Common myeloid progenitor, CD34-positive (primary cell): ENCODE results near the gene ENTPD8.

Source experiments
- CTCF ChIA-PET: fragments of 350-600 bp; sonication (Branson Sonifier 250); formaldehyde crosslinking; loops from one replicate; lab custom pipeline; 2021; ENCODE audit warnings: antibody characterized with exemption; lab: Charles Lee
- POLR2A ChIA-PET: fragments of 350-600 bp; sonication (Branson Sonifier 250); formaldehyde crosslinking; loops from one replicate; lab custom pipeline; 2021; ENCODE audit warnings: antibody characterized with exemption; lab: Charles Lee
- DNase-seq, 3 donors: peaks; one replicate each; pipeline versions ENCODE4 v3.0.0 to v3.0.0-alpha.2; 2013
- H3K27ac ChIP-seq, 2 experiments: 1 replicate in 1 of 2; 2 replicates in 1 of 2; pipeline ENCODE4 v1.7.0; 2013; ENCODE audit warnings: inconsistent platforms in 2 of 2, low read length in 2 of 2, mild to moderate bottlenecking in 2 of 2, low read depth in 1 of 2, moderate library complexity in 1 of 2; ENCODE audit not compliant: severe bottlenecking in 2 of 2, insufficient read depth in 1 of 2, poor library complexity in 1 of 2
- H3K27me3 ChIP-seq, 5 experiments: replicated peaks in 2 of 5; 1 replicate in 3 of 5; 2 replicates in 2 of 5; pipeline versions ENCODE4 v1.6.1 to v1.7.0; 2013; ENCODE audit warnings: low read length in 4 of 5, mild to moderate bottlenecking in 2 of 5, moderate library complexity in 2 of 5, inconsistent platforms in 1 of 5; ENCODE audit not compliant: insufficient read depth in 5 of 5, control insufficient read depth in 4 of 5
- H3K36me3 ChIP-seq, 4 experiments: 1 replicate in 2 of 4; 2 replicates in 2 of 4; pipeline versions ENCODE4 v1.6.1 to v1.7.0; 2013; ENCODE audit warnings: low read length in 3 of 4, control low read depth in 1 of 4, mild to moderate bottlenecking in 1 of 4; ENCODE audit not compliant: control insufficient read depth in 4 of 4, insufficient read depth in 4 of 4
- H3K4me1 ChIP-seq, 4 experiments: 1 replicate in 3 of 4; 2 replicates in 1 of 4; pipeline versions ENCODE4 v1.6.1 to v1.7.1; 2013; ENCODE audit warnings: low read length in 3 of 4, mild to moderate bottlenecking in 3 of 4, control low read depth in 1 of 4, inconsistent platforms in 1 of 4, moderate library complexity in 1 of 4; ENCODE audit not compliant: control insufficient read depth in 4 of 4, insufficient read depth in 4 of 4; ENCODE audit errors: control extremely low read depth in 1 of 4
- H3K4me3 ChIP-seq, 7 experiments: 1 replicate in 4 of 7; 2 replicates in 3 of 7; pipeline versions ENCODE4 v1.5.1 to v1.7.0; 2013; ENCODE audit warnings: mild to moderate bottlenecking in 7 of 7, low read length in 6 of 7, moderate library complexity in 6 of 7, inconsistent platforms in 2 of 7, low read depth in 2 of 7, control low read depth in 1 of 7; ENCODE audit not compliant: insufficient read depth in 4 of 7, control insufficient read depth in 1 of 7; ENCODE audit errors: extremely low read depth in 1 of 7
- H3K9me3 ChIP-seq, 5 experiments: 1 replicate in 4 of 5; 2 replicates in 1 of 5; pipeline versions ENCODE4 v1.6.1 to v1.7.1; 2013; ENCODE audit warnings: low read length in 4 of 5, mild to moderate bottlenecking in 2 of 5, inconsistent platforms in 1 of 5, low read depth in 1 of 5, moderate library complexity in 1 of 5; ENCODE audit not compliant: control insufficient read depth in 4 of 5, insufficient read depth in 2 of 5; ENCODE audit errors: control extremely low read depth in 1 of 5
- WGBS: methylation state at CpG from one replicate; pipeline ENCODE4 v1.1.5; 2013; ENCODE audit not compliant: insufficient coverage; 5-methylcytosine and 5-hydroxymethylcytosine counted together

The ENTPD8 gene

DNA sequence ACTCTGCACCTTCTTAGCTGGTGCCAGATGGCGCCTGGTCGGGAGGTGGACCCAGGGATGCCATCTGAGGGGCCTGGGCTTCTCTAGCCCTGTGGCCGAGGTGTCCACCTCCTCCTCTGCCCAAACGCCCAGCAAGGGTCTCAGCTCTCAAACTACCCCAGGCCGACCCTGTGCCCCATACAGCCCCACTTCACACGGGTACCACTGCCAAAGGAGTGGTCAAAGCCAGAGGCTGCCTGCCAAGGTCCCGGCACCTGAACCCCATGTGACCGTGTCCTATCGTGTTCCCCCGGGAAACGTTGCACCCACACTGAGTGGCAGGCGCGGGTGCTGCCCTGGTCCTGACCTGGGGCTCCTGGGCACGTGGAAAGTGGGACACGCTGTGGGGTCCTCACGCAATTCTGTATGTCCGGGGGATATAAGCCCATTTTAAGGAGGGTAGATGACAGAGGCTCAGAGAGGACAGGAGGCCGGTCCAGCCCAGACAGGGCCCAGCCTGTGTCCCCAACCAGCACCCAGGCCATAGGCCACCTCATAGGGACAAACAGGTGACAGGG lies 1.9 kb downstream of the ENTPD8 start:
- no peak overlapping the region for H3K27ac ChIP-seq
- no peaks in the 10 kb centered on the region for H3K36me3 ChIP-seq
- WGBS, result 80% methylated on average over 18 of the region's 18 CpGs
- no peaks in the 10 kb centered on the region for H3K9me3 ChIP-seq
- ChIA-PET POLR2A (no interaction called here), CTCF (no interaction called here)
- peaks cover 0 to 2% (median 0%) of the 10 kb centered on the region in 5 experiments for H3K27me3 ChIP-seq
- no peak overlapping the region for H3K4me3 ChIP-seq
- no peak for DNase-seq
- H3K4me1 ChIP-seq, result peaks cover 0 to 25% (median 14%) of the 10 kb centered on the region in 4 experiments

DNA sequence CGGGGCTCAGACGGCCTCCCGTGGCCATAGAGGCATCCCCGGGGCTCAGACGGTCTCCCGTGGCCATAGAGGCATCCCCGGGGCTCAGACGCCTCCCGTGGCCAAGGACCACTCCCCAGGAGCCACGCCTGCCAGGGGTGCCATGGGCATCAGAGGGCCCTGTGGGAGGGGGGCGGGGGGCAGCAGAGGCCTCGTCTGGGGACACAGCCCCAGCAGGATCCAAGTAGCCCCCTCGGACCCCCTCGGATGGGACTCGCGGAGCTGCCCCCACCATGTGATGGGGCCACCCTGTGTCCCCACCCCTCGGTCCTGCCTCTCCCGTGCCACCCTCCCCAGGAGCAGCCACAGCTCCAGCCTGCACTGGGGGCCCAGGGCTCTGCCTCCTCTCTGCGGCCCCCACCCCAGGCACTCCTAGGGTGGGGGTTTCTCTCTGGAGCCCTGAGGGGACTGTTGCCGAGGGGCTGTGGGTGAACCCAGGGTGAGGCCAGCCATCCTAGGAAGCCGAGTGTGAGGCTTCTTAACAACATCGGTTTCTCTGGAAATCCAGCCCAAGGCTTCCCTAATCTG lies 2.5 kb downstream of the ENTPD8 start:
- DNase-seq, result no peak
- Histone ChIP-seq H3K36me3 (no peaks in the 10 kb centered on the region), H3K4me1 (peaks cover 0 to 31% (median 17%) of the 10 kb centered on the region in 4 experiments), H3K9me3 (no peaks in the 10 kb centered on the region), H3K27me3 (peaks cover 0 to 2% (median 0%) of the 10 kb centered on the region in 5 experiments), H3K4me3 (no peak overlapping the region), H3K27ac (no peak overlapping the region)
- POLR2A ChIA-PET, result no interaction called here
- CTCF ChIA-PET, result no interaction called here
- WGBS, result 90% methylated on average over 17 of the region's 22 CpGs

DNA sequence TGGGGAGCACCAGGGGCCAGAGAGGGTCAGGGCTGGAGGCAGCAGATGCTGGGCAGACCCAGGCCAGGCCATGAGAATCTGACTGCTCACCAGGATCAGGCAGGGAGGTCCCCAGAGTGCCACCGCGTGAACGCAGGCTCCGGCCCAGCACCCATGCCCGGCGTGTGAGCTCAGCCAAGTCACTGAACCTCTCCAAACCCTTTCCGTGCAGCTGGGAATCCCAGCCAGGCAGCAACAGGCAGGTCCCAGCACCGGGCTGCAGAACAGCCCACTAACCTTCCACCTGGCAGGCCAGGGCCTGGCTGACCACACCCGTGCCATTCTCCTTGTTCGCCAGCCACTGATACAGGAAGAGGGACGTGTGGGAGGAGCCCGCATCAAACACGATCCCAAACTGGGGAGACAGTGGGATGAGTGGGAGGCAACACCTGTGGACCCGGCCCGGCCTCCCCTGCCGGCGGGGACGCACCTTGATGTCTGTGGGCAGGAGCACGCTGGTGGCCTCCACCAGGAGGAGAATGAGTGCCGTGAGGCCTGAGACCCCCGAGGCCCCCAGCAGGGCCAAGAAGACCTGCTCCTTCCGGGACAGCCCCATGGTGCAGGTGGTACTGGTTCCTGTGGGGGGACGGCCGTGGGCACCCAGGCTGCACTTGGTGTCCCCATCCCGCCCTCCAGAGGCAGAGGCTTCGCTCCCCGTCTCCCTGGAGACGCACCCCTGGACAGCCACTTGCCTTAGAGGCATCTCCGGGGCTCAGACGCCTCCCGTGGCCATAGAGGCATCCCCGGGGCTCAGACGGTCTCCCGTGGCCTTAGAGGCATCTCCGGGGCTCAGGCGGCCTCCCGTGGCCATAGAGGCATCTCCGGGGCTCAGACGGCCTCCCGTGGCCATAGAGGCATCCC lies 3.2 kb downstream of the ENTPD8 start:
- Histone ChIP-seq H3K27me3 (peaks cover 0 to 2% (median 0%) of the 10 kb centered on the region in 5 experiments), H3K4me1 (peaks cover 0 to 37% (median 20%) of the 10 kb centered on the region in 4 experiments), H3K4me3 (no peak overlapping the region), H3K9me3 (no peaks in the 10 kb centered on the region), H3K27ac (no peak overlapping the region), H3K36me3 (no peaks in the 10 kb centered on the region)
- DNase-seq, result no peak
- POLR2A ChIA-PET, result no interaction called here
- CTCF ChIA-PET, result interaction anchor here (1.1 kb wide), 1 partner anchor 151 kb away, joined by 5 read pairs; no protein-coding TSS in a partner anchor
- 93% methylated on average over 35 of the region's 40 CpGs for WGBS

DNA sequence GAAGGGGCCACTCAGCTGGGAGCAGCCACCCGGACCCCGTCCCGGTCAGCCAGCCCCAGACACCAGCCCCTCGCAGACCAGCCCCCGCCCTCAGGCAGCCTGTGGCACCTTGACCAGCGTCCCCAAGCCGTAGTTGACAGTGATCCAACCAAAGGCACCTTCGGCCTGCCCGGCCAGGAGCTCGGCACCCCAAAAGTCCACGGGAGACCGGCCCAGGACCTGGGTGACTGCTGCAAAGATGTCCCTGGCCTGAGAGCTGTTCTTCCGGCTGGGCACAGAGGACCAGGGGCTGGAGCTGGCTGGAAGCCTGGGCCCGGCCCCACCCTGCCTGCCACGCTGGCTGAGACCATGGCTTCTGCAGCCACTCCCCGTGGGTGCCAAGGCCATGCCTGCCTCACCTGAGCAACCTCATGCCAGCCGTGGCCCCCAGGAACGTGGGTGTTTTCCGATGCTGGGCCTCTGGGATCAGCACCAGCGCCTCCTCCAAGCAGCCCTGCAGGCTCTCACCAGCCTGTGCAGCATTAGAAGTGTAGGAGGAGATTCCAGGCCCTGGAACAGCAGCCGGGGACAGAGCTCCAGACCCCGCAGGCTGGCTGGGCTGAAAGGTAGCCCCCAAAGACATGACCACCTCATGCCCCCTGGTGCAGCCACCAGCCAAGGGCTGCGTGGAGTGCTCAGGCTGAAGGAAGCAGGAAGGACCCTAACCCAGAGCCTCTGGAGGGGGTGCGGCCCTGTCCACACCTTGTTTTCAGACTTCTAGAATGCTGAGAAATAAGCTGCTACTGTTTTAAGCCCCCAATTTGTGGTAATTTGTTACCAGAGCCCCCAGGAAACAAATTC lies 4.2 kb downstream of the ENTPD8 start:
- CTCF ChIA-PET, result interaction anchor here (1.1 to 1.3 kb wide), 2 partner anchors 13 to 150 kb away, joined by 5 read pairs; partner anchors contain the start of gene NOXA1
- Histone ChIP-seq H3K4me3 (no peak overlapping the region), H3K36me3 (no peaks in the 10 kb centered on the region), H3K4me1 (peaks cover 0 to 37% (median 21%) of the 10 kb centered on the region in 4 experiments), H3K9me3 (no peaks in the 10 kb centered on the region), H3K27me3 (no peaks in the 10 kb centered on the region), H3K27ac (no peak overlapping the region)
- DNase-seq, result no peak
- 96% methylated on average over 24 of the region's 24 CpGs for WGBS
- POLR2A ChIA-PET, result interaction anchor here (2.1 kb wide), 1 partner anchor 12 kb away, joined by 4 read pairs; no protein-coding TSS in a partner anchor

DNA sequence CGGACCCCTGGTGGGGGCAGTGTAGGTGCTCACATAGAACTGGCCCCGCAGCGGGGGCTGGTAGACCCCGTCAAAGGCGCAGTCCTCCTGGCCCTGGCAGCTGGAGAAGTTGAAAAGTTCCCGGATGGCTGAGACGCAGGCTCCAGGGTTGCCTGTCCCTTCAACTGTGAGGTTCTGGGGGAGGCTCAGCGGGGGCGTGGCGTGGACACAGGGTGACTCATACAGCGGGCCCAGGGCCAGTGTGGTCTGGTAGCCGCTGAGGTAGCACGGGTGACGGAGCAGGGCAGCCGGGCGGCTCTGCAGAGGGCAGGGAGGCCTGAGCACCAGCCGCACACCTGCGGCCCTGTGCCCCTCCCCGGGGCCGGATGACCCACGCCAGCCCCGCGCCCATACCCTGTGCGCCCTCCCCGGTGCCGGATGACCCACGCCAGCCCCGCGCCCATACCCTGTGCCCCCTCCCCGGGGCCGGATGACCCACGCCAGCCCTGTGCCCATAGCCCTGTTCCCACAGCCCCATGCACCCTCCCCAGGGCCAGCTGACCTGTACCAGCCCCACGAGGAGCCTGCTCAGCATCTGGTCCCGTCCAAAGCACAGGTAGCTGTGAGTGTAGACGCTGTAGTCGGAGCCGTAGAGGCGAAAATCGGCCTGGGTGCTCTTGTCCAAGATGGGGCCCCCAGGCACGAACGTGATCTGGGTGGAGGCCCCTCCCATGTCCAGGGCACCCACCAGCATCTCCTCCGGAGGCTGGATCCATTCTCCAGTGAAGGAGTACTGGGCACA lies 5.0 kb downstream of the ENTPD8 start:
- POLR2A ChIA-PET, result interaction anchor here (2.1 kb wide), 1 partner anchor 12 kb away, joined by 4 read pairs; no protein-coding TSS in a partner anchor

DNA sequence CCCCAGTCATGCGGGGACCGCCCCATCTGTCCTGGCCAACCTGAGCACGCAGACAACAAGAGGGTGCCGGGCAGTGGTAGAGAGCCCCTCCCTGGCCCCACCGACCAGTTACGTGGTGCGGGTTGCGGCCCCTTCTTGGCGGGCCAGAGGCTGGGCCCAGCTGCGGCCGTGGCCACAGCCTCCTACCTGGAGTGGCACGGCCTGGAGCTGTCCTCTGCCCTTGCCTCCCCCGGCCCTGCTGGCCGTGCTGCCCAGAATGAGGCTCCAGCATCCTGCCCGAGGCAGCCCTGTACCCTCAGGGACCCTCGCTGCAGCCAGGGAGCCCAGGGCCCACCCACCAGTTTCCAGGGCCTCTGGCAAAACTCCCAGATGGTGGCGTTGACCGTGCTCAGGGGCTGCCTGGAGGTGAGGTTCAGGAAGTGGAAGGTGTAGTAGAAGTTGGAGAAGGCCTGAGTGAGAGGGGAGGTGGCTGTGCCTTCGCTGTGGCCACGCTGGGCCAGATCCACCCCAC lies 5.7 kb downstream of the ENTPD8 start:
- WGBS, result 81% methylated on average over 20 of the region's 20 CpGs
- H3K9me3 ChIP-seq, result no peaks in the 10 kb centered on the region
- ChIA-PET CTCF (interaction anchor here (1.3 to 1.9 kb wide), 3 partner anchors 8 to 12 kb away, joined by 3 to 9 read pairs (median 4); no protein-coding TSS in a partner anchor), POLR2A (interaction anchor here (2.1 kb wide), 1 partner anchor 13 kb away, joined by 4 read pairs; no protein-coding TSS in a partner anchor)
- no peaks in the 10 kb centered on the region for H3K36me3 ChIP-seq
- no peak overlapping the region for H3K4me3 ChIP-seq
- no peaks in the 10 kb centered on the region for H3K27me3 ChIP-seq
- H3K27ac ChIP-seq, result no peak overlapping the region
- no peak for DNase-seq
- H3K4me1 ChIP-seq, result peaks cover 0 to 33% (median 18%) of the 10 kb centered on the region in 4 experiments

More for the DNA sequence above, 5.0 kb downstream of the ENTPD8 start:
- Histone ChIP-seq H3K36me3 (no peaks in the 10 kb centered on the region), H3K9me3 (no peaks in the 10 kb centered on the region), H3K4me3 (no peak overlapping the region), H3K27ac (no peak overlapping the region), H3K4me1 (peaks cover 0 to 35% (median 18%) of the 10 kb centered on the region in 4 experiments), H3K27me3 (no peaks in the 10 kb centered on the region)
- 90% methylated on average over 35 of the region's 42 CpGs for WGBS
- CTCF ChIA-PET, result interaction anchor here (1.3 to 1.9 kb wide), 2 partner anchors 7 to 13 kb away, joined by 5 to 9 read pairs; partner anchors contain the start of gene NOXA1
- DNase-seq, result peak in 2 of 3 donors; percentile 43 to 61
